B cell (primary cell): Measurements from ENCODE around the gene P3R3URF. TPM values are rescaled to one million over a fixed set of nuclear protein-coding genes. Genes with fewer than 3 reads are reported as not detected.

Experiments used
- ATAC-seq: fragments of 200-7000 bp; cut with Tn5 transposase; one replicate; pipeline ENCODE4 v1.10.0; 2021; ENCODE audit warnings: low read depth, mild to moderate bottlenecking, moderate number of reproducible peaks, moderate library complexity
- CTCF ChIA-PET: fragments of 350-600 bp; sonication (Branson Sonifier 250); formaldehyde crosslinking; loops from one replicate; lab custom pipeline; 2021; ENCODE audit warnings: antibody characterized with exemption, inconsistent platforms; lab: Charles Lee
- POLR2A ChIA-PET: fragments of 350-600 bp; sonication (Branson Sonifier 250); formaldehyde crosslinking; loops from one replicate; lab custom pipeline; 2021; ENCODE audit warnings: antibody characterized with exemption; lab: Charles Lee
- DNase-seq: peaks from one replicate; pipeline ENCODE4 v3.0.0; 2013
- H2AFZ ChIP-seq: 2 replicates; pipeline ENCODE4 v1.6.1; 2012; ENCODE audit warnings: mild to moderate bottlenecking, low read depth, low read length; ENCODE audit not compliant: insufficient read depth, poor library complexity, severe bottlenecking
- H3K27ac ChIP-seq, 2 donors: 1 replicate in 1 of 2; 2 replicates in 1 of 2; pipeline ENCODE4 v1.5.1; 2012 to 2013; ENCODE audit warnings: low read length in 2 of 2, mild to moderate bottlenecking in 2 of 2, moderate library complexity in 1 of 2
- H3K27me3 ChIP-seq, 4 experiments: fragments of 200-600 bp in 1 of 4; sonication (generic) in 1 of 4; replicated peaks in 1 of 4; 1 replicate in 2 of 4; 2 replicates in 2 of 4; pipeline versions ENCODE4 v1.6.1 to v1.7.0; 2013 to 2016; ENCODE audit warnings: low read length in 3 of 4, mild to moderate bottlenecking in 2 of 4, mixed read lengths in 1 of 4, moderate library complexity in 1 of 4; ENCODE audit not compliant: insufficient read depth in 4 of 4, control insufficient read depth in 3 of 4; ENCODE audit errors: control extremely low read depth in 1 of 4
- H3K36me3 ChIP-seq, 2 experiments: replicated peaks in 1 of 2; 1 replicate in 1 of 2; 2 replicates in 1 of 2; pipeline versions ENCODE4 v1.6.1 to v1.7.1; 2013; ENCODE audit warnings: low read length in 1 of 2; ENCODE audit not compliant: insufficient read depth in 2 of 2, control insufficient read depth in 1 of 2; ENCODE audit errors: control extremely low read depth in 1 of 2, extremely low read depth in 1 of 2
- H3K4me1 ChIP-seq, 2 donors: fragments of 200-600 bp in 1 of 2; sonication (generic) in 1 of 2; 1 replicate in 1 of 2; 2 replicates in 1 of 2; pipeline versions ENCODE4 v1.5.1 to v1.6.1; 2013 to 2017; ENCODE audit warnings: low read length in 2 of 2; ENCODE audit not compliant: control insufficient read depth in 2 of 2, insufficient read depth in 2 of 2
- H3K4me2 ChIP-seq: replicated peaks from 2 replicates; pipeline ENCODE3; 2012; ENCODE audit warnings: mild to moderate bottlenecking, low read depth, low read length; ENCODE audit not compliant: poor library complexity, severe bottlenecking
- H3K4me3 ChIP-seq, 5 experiments: fragments of 200-600 bp in 1 of 5; sonication (generic) in 1 of 5; 1 replicate in 3 of 5; 2 replicates in 2 of 5; pipeline versions ENCODE4 v1.5.1 to v1.7.0; 2011 to 2016; ENCODE audit warnings: low read length in 4 of 5, mild to moderate bottlenecking in 4 of 5, low read depth in 2 of 5, control low read depth in 1 of 5, moderate library complexity in 1 of 5; ENCODE audit not compliant: insufficient read depth in 1 of 5; ENCODE audit errors: control extremely low read depth in 1 of 5, extremely low read depth in 1 of 5
- H3K79me2 ChIP-seq: fragments of 200-600 bp; sonication (generic); one replicate; pipeline ENCODE4 v1.6.0; 2016; ENCODE audit warnings: low read length; ENCODE audit not compliant: control insufficient read depth, insufficient read depth
- H3K9ac ChIP-seq: fragments of 200-600 bp; sonication (generic); 2 replicates; pipeline ENCODE4 v1.6.1; 2017; ENCODE audit warnings: mild to moderate bottlenecking, low read length, moderate library complexity
- H3K9me3 ChIP-seq, 3 donors: one replicate each; pipeline versions ENCODE4 v1.6.1 to v1.7.1; 2013; ENCODE audit warnings: low read length in 2 of 3; ENCODE audit not compliant: control insufficient read depth in 2 of 3, insufficient read depth in 1 of 3; ENCODE audit errors: control extremely low read depth in 1 of 3
- H4K20me1 ChIP-seq: 2 replicates; pipeline ENCODE4 v1.6.0; 2012; ENCODE audit warnings: mild to moderate bottlenecking, low read length; ENCODE audit not compliant: insufficient read depth, control insufficient read depth, poor library complexity, severe bottlenecking
- H3K27ac Mint-ChIP-seq: one replicate; pipeline ENCODE4 v1.8.0; 2021; ENCODE audit warnings: mixed read lengths
- H3K27me3 Mint-ChIP-seq: one replicate; pipeline ENCODE4 v1.8.0; 2021; ENCODE audit warnings: mixed read lengths
- H3K4me1 Mint-ChIP-seq: one replicate; pipeline ENCODE4 v1.8.0; 2021; ENCODE audit warnings: mixed read lengths
- H3K4me3 Mint-ChIP-seq: one replicate; pipeline ENCODE4 v1.8.0; 2021; ENCODE audit warnings: mixed read lengths
- H3K9me3 Mint-ChIP-seq: one replicate; pipeline ENCODE4 v1.8.0; 2022; ENCODE audit warnings: mixed read lengths; ENCODE audit not compliant: insufficient read depth
- CTCF ChIP-seq: fragments of 200-600 bp; IDR thresholded peaks from one replicate; pipeline ENCODE4 v1.8.0; 2022; ENCODE audit warnings: antibody characterized with exemption, mild to moderate bottlenecking
- EZH2 ChIP-seq: IDR thresholded peaks from 2 replicates; pipeline ENCODE4 v1.6.1; 2012; ENCODE audit warnings: borderline replicate concordance, low read depth, mild to moderate bottlenecking, moderate library complexity, low read length; ENCODE audit not compliant: insufficient read depth, poor library complexity, severe bottlenecking
- WGBS: methylation state at CpG from one replicate; pipeline ENCODE4 v1.1.5; 2013; ENCODE audit warnings: missing lambda C conversion rate; ENCODE audit not compliant: insufficient coverage; 5-methylcytosine and 5-hydroxymethylcytosine counted together
- intact Hi-C: fragments of 100-400 bp; cut with micrococcal nuclease; formaldehyde crosslinking; loops from one replicate; pipeline ENCODE4 v1.10.0; 2022
- polyA plus RNA-seq: library from polyadenylated mRNA; depleted of rRNA; stranded (reverse); fragments of >200 nt; gene quantifications from 2 replicates; pipeline ENCODE4 v1.2.3, GENCODE V29; 2012
- total RNA-seq, 2 donors: library from RNA; stranded (reverse); fragments of 120-200 nt in 1 of 2; gene quantifications; 1 replicate in 1 of 2; 2 replicates in 1 of 2; pipeline versions ENCODE4 v1.2.3 to v1.2.4, GENCODE V29; 2013 to 2022

P3R3URF gene
- total and polyA plus RNA-seq, 2 donors (not counting 1 experiment from before 2014, with no cell fraction given) = not detected

GRCh38 chr1:46150085-46150484, 26.2 kb downstream of the P3R3URF start:
- Histone ChIP-seq H3K4me3 (no peak overlapping the region), H3K4me2 (no peak overlapping the region), H3K9me3 (peaks cover 0 to 3% (median 0%) of the 10 kb centered on the region in 3 donors), H3K27me3 (no peaks in the 10 kb centered on the region), H3K9ac (no peak overlapping the region), H3K36me3 (no peaks in the 10 kb centered on the region), H3K27ac (no peak overlapping the region), H3K79me2 (no peaks in the 10 kb centered on the region), H4K20me1 (no peaks in the 10 kb centered on the region), H2AFZ (no peak overlapping the region), H3K4me1 (no peaks in the 10 kb centered on the region)
- no CpG with 5 or more reads among the region's 2 CpGs for WGBS
- DNase-seq = no peak
- Mint-ChIP-seq H3K4me3 (no peak overlapping the region), H3K27me3 (peaks cover 3% of the 10 kb centered on the region), H3K4me1 (no peaks in the 10 kb centered on the region), H3K9me3 (no peaks in the 10 kb centered on the region), H3K27ac (no peak overlapping the region)
- CTCF ChIA-PET = interaction anchor here (1.0 kb wide), 1 partner anchor 26 kb away, joined by 3 read pairs; no protein-coding TSS in a partner anchor
- POLR2A ChIA-PET = no interaction called here
- no peak for ATAC-seq
- intact Hi-C loops = no loop called here
- TF ChIP-seq CTCF = no peak
- no peak for TF ChIP-seq EZH2

DNA sequence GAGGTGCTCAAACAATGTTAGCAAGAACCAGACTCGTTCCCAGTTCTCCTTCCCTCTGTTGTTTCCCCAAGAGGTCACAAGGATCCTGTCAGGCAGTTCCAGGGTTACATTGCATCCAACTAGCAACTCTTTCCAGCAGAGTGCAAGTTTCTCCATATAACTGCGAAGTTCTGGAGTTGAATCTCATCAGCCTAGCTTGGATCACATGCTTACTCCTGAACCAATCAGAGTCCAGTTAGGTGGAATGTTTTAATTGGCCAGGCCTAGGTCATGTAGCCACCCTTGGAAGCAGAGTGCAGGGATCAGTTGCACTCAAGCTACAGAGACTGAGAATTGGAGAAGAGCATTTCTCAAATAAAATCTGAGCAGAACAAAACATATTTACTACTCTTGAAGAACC, 28.0 kb downstream of the P3R3URF start:
- ATAC-seq = no peak
- intact Hi-C loops = no loop called here
- no peak for DNase-seq
- H3K4me2 ChIP-seq = no peak overlapping the region
- H3K27ac Mint-ChIP-seq = no peak overlapping the region
- H3K4me3 ChIP-seq = no peak overlapping the region
- no peak overlapping the region for H3K4me3 Mint-ChIP-seq
- peaks cover 3% of the 10 kb centered on the region for H3K27me3 Mint-ChIP-seq
- no peaks in the 10 kb centered on the region for H3K9me3 Mint-ChIP-seq
- ChIA-PET POLR2A (no interaction called here), CTCF (no interaction called here)
- no peaks in the 10 kb centered on the region for H3K4me1 ChIP-seq
- no peaks in the 10 kb centered on the region for H4K20me1 ChIP-seq
- H2AFZ ChIP-seq = no peak overlapping the region
- no peaks in the 10 kb centered on the region for H3K36me3 ChIP-seq
- no peak overlapping the region for H3K9ac ChIP-seq
- H3K27me3 ChIP-seq = no peaks in the 10 kb centered on the region
- no peaks in the 10 kb centered on the region for H3K79me2 ChIP-seq
- no peaks in the 10 kb centered on the region for H3K4me1 Mint-ChIP-seq
- 90% methylated on average over 2 of the region's 2 CpGs for WGBS
- no peaks in the 10 kb centered on the region for H3K9me3 ChIP-seq
- no peak overlapping the region for H3K27ac ChIP-seq
- no peak for TF ChIP-seq CTCF
- TF ChIP-seq EZH2 = no peak
